Natural killer cell (primary cell): ENCODE results near the gene PSMD13. TPM values are rescaled to one million over a fixed set of nuclear protein-coding genes. Genes with fewer than 3 reads are reported as not detected.

Experiments used
- ATAC-seq, 3 donors: fragments of 150-1000 bp in 2 of 3; fragments of 200-7000 bp in 1 of 3; cut with Tn5 transposase; 1 replicate in 1 of 3; 2 replicates in 2 of 3; pipeline ENCODE4 v1.10.0; 2021; ENCODE audit warnings: mild to moderate bottlenecking in 2 of 3, moderate library complexity in 2 of 3
- DNase-seq, 2 donors: peaks; one replicate each; pipeline versions ENCODE4 v3.0.0 to v3.0.0-alpha.2; 2013 to 2021; ENCODE audit warnings: mixed read lengths in 1 of 2
- H3K27ac ChIP-seq: one replicate; pipeline ENCODE4 v1.5.1; 2013; ENCODE audit warnings: mild to moderate bottlenecking, low read length
- H3K27me3 ChIP-seq: one replicate; pipeline ENCODE4 v1.6.1; 2013; ENCODE audit warnings: low read length; ENCODE audit not compliant: control insufficient read depth, insufficient read depth
- H3K36me3 ChIP-seq: one replicate; pipeline ENCODE4 v1.6.1; 2013; ENCODE audit warnings: low read length; ENCODE audit not compliant: control insufficient read depth, insufficient read depth
- H3K4me1 ChIP-seq: one replicate; pipeline ENCODE4 v1.6.1; 2013; ENCODE audit warnings: low read length; ENCODE audit not compliant: control insufficient read depth, insufficient read depth
- H3K4me3 ChIP-seq: one replicate; pipeline ENCODE4 v1.5.1; 2013; ENCODE audit warnings: low read length
- H3K9me3 ChIP-seq: one replicate; pipeline ENCODE4 v1.6.1; 2013; ENCODE audit warnings: low read length; ENCODE audit not compliant: control insufficient read depth, insufficient read depth
- H3K27ac Mint-ChIP-seq, 2 donors: one replicate each; pipeline ENCODE4 v1.8.0; 2022; ENCODE audit warnings: mild to moderate bottlenecking in 2 of 2, mixed read lengths in 2 of 2, moderate library complexity in 1 of 2
- H3K27me3 Mint-ChIP-seq, 2 donors: one replicate each; pipeline ENCODE4 v1.8.0; 2022; ENCODE audit warnings: low read depth in 2 of 2, mixed read lengths in 2 of 2
- H3K36me3 Mint-ChIP-seq: one replicate; pipeline ENCODE4 v1.8.0; 2022; ENCODE audit warnings: mixed read lengths
- H3K4me1 Mint-ChIP-seq, 2 donors: one replicate each; pipeline ENCODE4 v1.8.0; 2022; ENCODE audit warnings: mixed read lengths in 2 of 2
- H3K4me3 Mint-ChIP-seq: one replicate; pipeline ENCODE4 v1.8.0; 2022; ENCODE audit warnings: mild to moderate bottlenecking, moderate library complexity, mixed read lengths
- H3K9me3 Mint-ChIP-seq, 2 donors: one replicate each; pipeline ENCODE4 v1.8.0; 2022; ENCODE audit warnings: mixed read lengths in 2 of 2
- CTCF ChIP-seq: fragments of 200-600 bp; IDR thresholded peaks from one replicate; pipeline ENCODE4 v1.8.0; 2022; ENCODE audit warnings: antibody characterized with exemption
- WGBS: methylation state at CpG from one replicate; pipeline ENCODE4 v1.1.7; 2013; ENCODE audit warnings: missing lambda C conversion rate; ENCODE audit not compliant: insufficient coverage; 5-methylcytosine and 5-hydroxymethylcytosine counted together
- intact Hi-C: fragments of 100-400 bp; cut with micrococcal nuclease; formaldehyde crosslinking; loops from one replicate; pipeline ENCODE4 v1.14.2; 2022
- total RNA-seq, 4 donors: library from RNA; stranded (reverse); fragments of 120-200 nt in 1 of 4; gene quantifications; one replicate each; pipeline versions ENCODE4 v1.2.3 to v1.2.4, GENCODE V29; 2013 to 2022

Gene PSMD13
- total RNA-seq, 3 donors from 2014 or later (not counting 1 experiment from before 2014, with no cell fraction given) = 94.6 to 111 (median 104) TPM

GRCh38 chr11:283405-284104 is 46.8 kb downstream of the PSMD13 start:
- Histone ChIP-seq H3K27me3 (peaks cover 23% of the 10 kb centered on the region), H3K36me3 (no peaks in the 10 kb centered on the region), H3K9me3 (no peaks in the 10 kb centered on the region), H3K4me1 (peaks cover 84% of the 10 kb centered on the region), H3K27ac (no peak overlapping the region), H3K4me3 (no peak overlapping the region)
- peak in 1 of 2 donors; percentile 10 for DNase-seq
- no peaks in the 10 kb centered on the region for H3K36me3 Mint-ChIP-seq
- peaks cover 23 to 45% of the 10 kb centered on the region in 2 donors for H3K4me1 Mint-ChIP-seq
- WGBS = 89% methylated on average over 22 of the region's 23 CpGs
- H3K27me3 Mint-ChIP-seq = peaks cover 0 to 37% of the 10 kb centered on the region in 2 donors
- H3K4me3 Mint-ChIP-seq = no peak overlapping the region
- H3K9me3 Mint-ChIP-seq = no peaks in the 10 kb centered on the region
- no peak for ATAC-seq
- no peak overlapping the region for H3K27ac Mint-ChIP-seq
- intact Hi-C loops = no loop called here
- TF ChIP-seq CTCF = no peak

DNA sequence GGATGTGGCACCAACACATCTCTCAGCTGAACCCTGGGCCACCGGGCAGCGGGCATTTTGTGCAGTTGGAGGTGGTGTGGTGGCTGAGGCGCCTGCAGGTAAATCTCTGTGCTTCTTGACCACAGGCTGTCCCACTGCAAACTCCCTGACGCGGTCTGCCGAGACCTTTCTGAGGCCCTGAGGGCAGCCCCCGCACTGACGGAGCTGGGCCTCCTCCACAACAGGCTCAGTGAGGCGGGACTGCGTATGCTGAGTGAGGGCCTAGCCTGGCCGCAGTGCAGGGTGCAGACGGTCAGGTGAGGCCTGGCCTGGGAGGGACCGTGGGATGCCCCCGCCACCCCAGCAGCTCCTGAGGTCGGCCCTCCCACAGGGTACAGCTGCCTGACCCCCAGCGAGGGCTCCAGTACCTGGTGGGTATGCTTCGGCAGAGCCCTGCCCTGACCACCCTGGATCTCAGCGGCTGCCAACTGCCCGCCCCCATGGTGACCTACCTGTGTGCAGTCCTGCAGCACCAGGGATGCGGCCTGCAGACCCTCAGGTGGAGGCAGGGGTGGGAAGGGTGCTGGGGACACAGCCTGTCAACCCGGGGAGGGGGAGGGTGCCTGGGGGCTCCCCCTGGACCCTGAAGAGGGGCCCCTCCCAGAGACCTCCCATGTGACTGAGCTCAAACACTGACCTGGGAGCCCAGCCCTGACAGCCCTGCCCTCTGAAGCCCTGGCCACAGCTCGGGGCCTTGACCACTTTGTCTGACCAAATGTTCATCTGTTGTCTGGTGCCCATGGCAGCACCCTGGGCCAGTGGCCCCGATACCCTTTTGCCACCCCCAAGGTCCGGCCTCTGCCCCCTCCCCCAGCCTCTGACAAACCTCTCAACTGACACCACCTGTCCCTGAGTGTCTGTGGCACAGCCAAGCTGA is 47.6 kb downstream of the PSMD13 start:
- Histone ChIP-seq H3K27ac (no peak overlapping the region), H3K4me3 (no peak overlapping the region), H3K9me3 (no peaks in the 10 kb centered on the region), H3K27me3 (peaks cover 21% of the 10 kb centered on the region), H3K4me1 (peaks cover 80% of the 10 kb centered on the region), H3K36me3 (no peaks in the 10 kb centered on the region)
- no peak for TF ChIP-seq CTCF
- intact Hi-C loops = no loop called here
- no peaks in the 10 kb centered on the region for H3K9me3 Mint-ChIP-seq
- peaks cover 0 to 34% of the 10 kb centered on the region in 2 donors for H3K27me3 Mint-ChIP-seq
- H3K27ac Mint-ChIP-seq = no peak overlapping the region
- peaks cover 23 to 43% of the 10 kb centered on the region in 2 donors for H3K4me1 Mint-ChIP-seq
- peak in 1 of 2 donors; percentile 14 for DNase-seq
- no peaks in the 10 kb centered on the region for H3K36me3 Mint-ChIP-seq
- 84% methylated on average over 24 of the region's 24 CpGs for WGBS
- no peak for ATAC-seq
- no peak overlapping the region for H3K4me3 Mint-ChIP-seq

DNA sequence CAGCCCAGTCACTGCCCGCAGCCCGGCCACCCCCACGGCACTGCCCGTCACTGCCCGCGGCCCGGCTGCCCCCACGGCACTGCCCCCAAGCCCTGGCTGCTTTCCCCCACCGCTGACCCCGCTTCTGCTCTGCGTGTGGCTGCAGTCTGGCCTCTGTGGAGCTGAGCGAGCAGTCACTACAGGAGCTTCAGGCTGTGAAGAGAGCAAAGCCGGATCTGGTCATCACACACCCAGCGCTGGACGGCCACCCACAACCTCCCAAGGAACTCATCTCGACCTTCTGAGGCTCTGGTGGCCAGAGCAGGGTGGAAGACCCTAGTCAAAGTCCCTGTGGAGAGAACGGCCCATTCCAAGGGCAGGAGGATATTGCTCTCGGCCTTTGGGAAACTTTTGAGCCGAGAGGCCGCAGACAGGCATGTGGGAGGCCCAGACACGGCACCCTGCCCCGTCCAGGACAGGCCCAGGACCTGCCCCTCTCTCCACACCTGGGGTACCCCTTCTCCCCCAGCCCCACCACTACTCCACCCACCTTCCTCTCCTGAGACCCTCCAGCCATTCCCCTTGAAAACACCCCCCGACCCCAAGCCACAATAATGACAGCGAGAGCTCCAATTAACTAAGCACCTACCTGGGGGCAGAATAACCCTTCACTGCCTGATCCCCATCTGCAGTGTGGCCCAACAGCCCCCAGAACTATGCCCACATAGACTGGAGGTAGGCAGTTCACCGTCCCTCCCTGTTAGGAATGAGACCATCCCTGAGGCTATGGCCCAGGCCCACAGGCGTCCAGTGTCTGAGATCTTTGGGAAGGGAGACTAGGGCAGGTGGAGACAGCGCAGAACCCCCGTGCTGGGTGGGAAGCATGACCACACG is 48.5 kb downstream of the PSMD13 start:
- Mint-ChIP-seq H3K27me3 (peaks cover 0 to 34% of the 10 kb centered on the region in 2 donors), H3K27ac (no peak overlapping the region), H3K4me3 (no peak overlapping the region), H3K36me3 (no peaks in the 10 kb centered on the region), H3K4me1 (peaks cover 29 to 52% of the 10 kb centered on the region in 2 donors), H3K9me3 (no peaks in the 10 kb centered on the region)
- Histone ChIP-seq H3K4me3 (no peak overlapping the region), H3K9me3 (no peaks in the 10 kb centered on the region), H3K27ac (no peak overlapping the region), H3K4me1 (peaks cover 80% of the 10 kb centered on the region), H3K27me3 (peaks cover 21% of the 10 kb centered on the region), H3K36me3 (no peaks in the 10 kb centered on the region)
- ATAC-seq (no peak), DNase-seq (peak; percentile 6 to 14)
- WGBS = 89% methylated on average over 29 of the region's 29 CpGs
- intact Hi-C loops = no loop called here
- no peak for TF ChIP-seq CTCF
